Measurements from ENCODE around the gene RNF157.

The RNF157 gene

GRCh38 chr17:76251478-76252039 lies 11.3 kb upstream of the RNF157 start:
- no peaks in the 10 kb centered on the region for H3K27me3 ChIP-seq (ENCODE audit: insufficient read depth, poor library complexity, severe bottlenecking)

GRCh38 chr17:76250141-76250540 lies 9.8 kb upstream of the RNF157 start:
- H3K4me3 ChIP-seq (replicated peaks; ENCODE audit: insufficient read depth, low read length): no peak overlapping the region
- H3K27me3 ChIP-seq (ENCODE audit: insufficient read depth, poor library complexity, severe bottlenecking): no peaks in the 10 kb centered on the region
- no peak overlapping the region; the same call in 1 of the 2 replicates for H3K27ac ChIP-seq (replicated peaks)
- no peak for DNase-seq (ENCODE audit: low read depth in 1 of 2, low spot score in 1 of 2)
- TF ChIP-seq POLR2AphosphoS5 (IDR thresholded peaks at IDR 0.05; ENCODE audit: low read depth) (no peak), REST (IDR thresholded peaks at IDR 0.05; ENCODE audit: insufficient replicate concordance, low read depth) (no peak), CTCF (IDR thresholded peaks at IDR 0.05; ENCODE audit: insufficient read depth, low read length) (no peak), GABPA (IDR thresholded peaks at IDR 0.05; ENCODE audit: low read depth) (no peak), SPI1 (IDR thresholded peaks at IDR 0.05; ENCODE audit: borderline replicate concordance, low read depth) (no peak)

More at GRCh38 chr17:76251478-76252039, 11.3 kb upstream of the RNF157 start:
- peak overlapping the region; percentile 76 for H3K27ac ChIP-seq (replicated peaks)
- no peak overlapping the region for H3K4me3 ChIP-seq (replicated peaks; ENCODE audit: insufficient read depth, low read length)
- TF ChIP-seq CTCF (IDR thresholded peaks at IDR 0.05; ENCODE audit: insufficient read depth, low read length): no peak
- TF ChIP-seq REST (IDR thresholded peaks at IDR 0.05; ENCODE audit: insufficient replicate concordance, low read depth): no peak
- no peak for TF ChIP-seq GABPA (IDR thresholded peaks at IDR 0.05; ENCODE audit: low read depth)
- no peak for TF ChIP-seq POLR2AphosphoS5 (IDR thresholded peaks at IDR 0.05; ENCODE audit: low read depth)
- TF ChIP-seq SPI1 (IDR thresholded peaks at IDR 0.05; ENCODE audit: borderline replicate concordance, low read depth): no peak
- DNase-seq (ENCODE audit: low read depth in 1 of 2, low spot score in 1 of 2): no peak

GRCh38 chr17:76248013-76248782 lies 7.9 kb upstream of the RNF157 start:
- TF ChIP-seq CTCF (IDR thresholded peaks at IDR 0.05; ENCODE audit: insufficient read depth, low read length): no peak
- TF ChIP-seq POLR2AphosphoS5 (IDR thresholded peaks at IDR 0.05; ENCODE audit: low read depth): no peak
- TF ChIP-seq GABPA (IDR thresholded peaks at IDR 0.05; ENCODE audit: low read depth): no peak
- no peak for TF ChIP-seq REST (IDR thresholded peaks at IDR 0.05; ENCODE audit: insufficient replicate concordance, low read depth)
- no peak for TF ChIP-seq SPI1 (IDR thresholded peaks at IDR 0.05; ENCODE audit: borderline replicate concordance, low read depth)
- Histone ChIP-seq H3K27ac (replicated peaks) (no peak overlapping the region; the same call in 1 of the 2 replicates), H3K4me3 (replicated peaks; ENCODE audit: insufficient read depth, low read length) (no peak overlapping the region), H3K27me3 (ENCODE audit: insufficient read depth, poor library complexity, severe bottlenecking) (no peaks in the 10 kb centered on the region)
- no peak for DNase-seq (ENCODE audit: low read depth in 1 of 2, low spot score in 1 of 2)

Data from HL-60 (cell line).